ENCODE results near the gene HDHD3.
A peak's percentile ranks its signal among the peaks of the same experiment; 100 is the strongest.

Gene HDHD3

GRCh38 chr9:113363336-113363735 lies 13.4 kb downstream of the HDHD3 start:
- DNase-seq (ENCODE audit: low read depth in 2 of 2), result no peak

DNA sequence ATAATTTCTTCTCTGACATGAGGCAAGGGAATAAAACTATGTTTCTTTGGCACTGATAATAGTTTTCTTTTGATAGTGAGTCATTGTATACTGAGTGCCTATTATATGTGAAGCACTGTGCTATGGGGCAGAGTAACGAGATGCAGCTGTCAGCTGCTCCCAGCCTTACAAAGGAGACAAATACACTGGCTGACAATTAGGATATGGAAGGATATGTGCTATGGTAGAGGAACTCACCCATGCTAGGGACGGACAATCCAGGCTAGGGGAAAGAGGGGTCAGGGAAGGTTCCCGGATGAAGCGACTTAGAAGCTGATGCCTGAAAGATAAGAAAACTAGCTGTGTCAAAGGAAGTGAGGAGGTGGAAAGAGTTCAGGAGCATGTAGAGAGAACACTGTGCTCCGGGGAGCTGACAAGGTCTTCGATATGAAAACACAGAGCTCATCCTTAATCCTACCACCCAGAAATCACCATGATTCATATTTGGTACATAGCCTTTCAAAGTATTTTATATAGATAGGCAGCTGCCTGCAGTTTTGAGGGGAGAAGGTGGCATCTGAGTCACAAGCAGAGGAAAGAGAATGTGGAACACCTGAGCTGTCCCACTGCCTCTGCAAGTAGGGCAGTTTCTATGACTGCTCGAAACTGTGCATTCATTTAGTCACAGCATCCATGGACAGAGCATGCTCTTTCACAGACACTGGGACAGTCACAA lies 15.3 kb downstream of the HDHD3 start:
- DNase-seq (ENCODE audit: low read depth in 2 of 2), result no peak

GRCh38 chr9:113360242-113360842 lies 16.4 kb downstream of the HDHD3 start:
- DNase-seq (ENCODE audit: low read depth in 2 of 2), result no peak

- DNase-seq (ENCODE audit: low read depth in 2 of 2), result no peak
These were observed 17.4 kb downstream of the HDHD3 start for GRCh38 chr9:113359385-113359784.

- DNase-seq (ENCODE audit: low read depth in 2 of 2), result no peak
These were observed 20.0 kb downstream of the HDHD3 start for GRCh38 chr9:113356686-113357292.

- DNase-seq (ENCODE audit: low read depth in 2 of 2), result no peak
These were observed 21.7 kb downstream of the HDHD3 start for GRCh38 chr9:113355040-113355596.

DNA sequence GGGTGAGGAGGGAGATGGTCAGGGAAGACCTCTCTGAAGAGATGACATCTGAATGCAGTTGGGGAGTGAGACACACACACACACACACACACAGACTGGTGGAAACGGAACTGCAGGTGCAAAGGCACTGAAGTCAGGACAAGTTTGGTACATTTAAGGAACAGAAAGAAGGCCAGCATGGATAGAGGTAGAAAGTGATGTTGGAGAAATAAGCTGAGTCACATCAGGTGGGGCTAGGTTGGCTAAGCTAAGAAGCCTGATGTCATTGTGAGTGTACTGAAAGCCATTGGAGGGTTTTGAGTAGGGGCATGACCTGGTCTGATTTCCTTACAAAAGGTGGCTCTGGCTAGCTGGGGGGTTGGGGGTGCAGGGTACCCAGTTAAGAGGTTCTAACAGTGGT lies 24.4 kb downstream of the HDHD3 start:
- no peak for DNase-seq (ENCODE audit: low read depth in 2 of 2)

GRCh38 chr9:113352006-113352405 lies 24.8 kb downstream of the HDHD3 start:
- DNase-seq (ENCODE audit: low read depth in 2 of 2), result no peak

GRCh38 chr9:113350937-113351336 lies 25.8 kb downstream of the HDHD3 start:
- no peak for DNase-seq (ENCODE audit: low read depth in 2 of 2)

- no peak for DNase-seq (ENCODE audit: low read depth in 2 of 2)
These were observed 26.6 kb downstream of the HDHD3 start for GRCh38 chr9:113350107-113350661.

DNA sequence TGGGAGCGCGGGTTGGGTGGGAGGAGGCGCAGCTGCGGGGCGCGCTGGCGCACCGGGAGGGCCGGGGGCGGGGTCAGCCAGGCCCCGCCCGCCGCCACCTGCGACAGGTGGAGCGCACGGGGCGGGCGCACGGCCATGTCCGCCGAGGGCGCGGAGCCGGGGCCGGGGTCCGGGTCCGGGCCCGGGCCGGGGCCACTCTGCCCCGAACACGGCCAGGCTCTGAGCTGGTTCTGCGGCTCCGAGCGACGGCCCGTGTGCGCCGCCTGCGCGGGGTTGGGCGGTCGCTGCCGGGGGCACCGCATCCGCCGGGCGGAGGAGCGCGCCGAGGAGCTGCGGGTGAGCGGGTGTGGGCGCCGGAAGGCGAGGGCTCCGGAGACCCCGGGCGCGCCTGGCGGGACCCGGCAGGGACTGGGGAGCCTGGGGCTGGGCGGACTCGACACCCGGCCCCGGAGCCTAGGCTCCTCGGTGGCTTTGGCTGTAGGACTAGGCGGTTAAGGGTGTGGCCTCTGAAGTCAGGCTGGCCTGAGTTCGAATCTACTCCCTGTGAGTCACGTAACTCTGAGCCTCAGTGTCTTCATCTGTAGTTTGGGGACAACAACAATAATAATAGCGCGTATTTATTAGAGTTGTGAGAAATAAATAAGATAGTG lies 27.2 kb downstream of the HDHD3 start, which contains the start of gene BSPRY:
TSS of gene BSPRY (plus strand) at position 97 of the 650 bp plus-strand sequence. CDS start at position 136, 39 bp downstream.
- no peak for DNase-seq (ENCODE audit: low read depth in 2 of 2)

DNA sequence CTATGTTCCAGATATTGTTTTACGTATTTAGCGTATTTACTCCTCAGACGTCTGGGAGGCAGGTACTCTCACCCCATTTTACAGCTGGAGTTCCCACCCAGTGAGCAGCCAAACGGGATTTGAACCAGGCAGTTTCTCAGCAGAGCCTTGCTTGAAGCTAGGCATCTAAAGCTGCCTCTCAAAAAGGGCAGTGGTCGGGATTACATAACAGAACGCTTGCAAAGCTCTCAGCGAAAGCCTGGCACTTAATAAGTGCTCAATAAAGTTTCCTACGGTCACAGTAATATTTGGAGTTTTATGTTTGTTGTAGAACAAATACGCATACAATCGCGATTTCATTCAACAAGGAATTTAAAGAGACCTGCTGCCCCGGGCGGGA lies 27.7 kb downstream of the HDHD3 start:
- no peak for DNase-seq (ENCODE audit: low read depth in 2 of 2)

DNA sequence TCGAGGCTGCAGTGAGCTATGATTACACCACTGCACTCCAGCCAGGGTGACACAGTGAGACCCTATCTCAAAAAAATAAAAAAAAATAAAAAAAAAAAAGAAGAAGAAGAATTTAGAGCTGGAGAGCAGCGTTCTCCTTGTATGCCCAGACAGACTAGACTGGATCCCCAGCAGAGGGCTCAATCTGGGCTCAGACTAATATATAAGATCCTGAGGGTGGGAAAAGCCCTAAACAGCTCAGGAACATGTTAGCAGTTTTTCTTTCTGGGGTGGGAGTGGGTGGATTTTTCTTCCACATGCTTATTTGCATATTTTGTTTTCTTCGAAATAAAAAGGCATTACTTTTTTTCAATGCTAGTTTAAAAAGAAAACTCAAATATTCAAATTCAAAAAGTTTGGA lies 28.3 kb downstream of the HDHD3 start:
- DNase-seq (ENCODE audit: low read depth in 2 of 2), result no peak

GRCh38 chr9:113345671-113346070 lies 31.1 kb downstream of the HDHD3 start:
- no peak for DNase-seq (ENCODE audit: low read depth in 2 of 2)

DNA sequence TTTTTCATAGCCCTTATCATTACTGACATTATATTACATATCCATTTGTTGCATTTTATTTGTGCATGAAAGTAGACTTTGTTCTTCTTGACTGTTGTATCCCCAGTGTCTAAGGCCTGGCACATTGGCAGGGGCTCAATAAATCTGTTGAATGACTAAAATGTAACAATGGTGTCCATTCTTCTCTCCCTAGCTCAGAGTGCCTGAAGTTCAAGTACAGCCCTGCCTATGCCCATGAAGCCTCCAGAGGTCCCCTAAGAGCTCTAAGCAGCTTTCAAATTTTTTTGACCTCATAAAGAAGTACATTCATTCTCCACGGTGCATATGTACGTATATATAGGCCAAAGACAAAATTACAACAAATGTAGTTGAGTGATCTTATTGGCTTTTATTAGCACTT lies 31.6 kb downstream of the HDHD3 start:
- no peak for DNase-seq (ENCODE audit: low read depth in 2 of 2)

GRCh38 chr9:113343732-113344231 lies 33.0 kb downstream of the HDHD3 start:
- DNase-seq (ENCODE audit: low read depth in 2 of 2), result no peak

- DNase-seq (ENCODE audit: low read depth in 2 of 2), result no peak
These were observed 34.9 kb downstream of the HDHD3 start for GRCh38 chr9:113341712-113342410.

- peak; percentile 59 to 60 for DNase-seq (ENCODE audit: low read depth in 2 of 2)
These were observed 36.6 kb downstream of the HDHD3 start, which contains the start of gene WDR31 for GRCh38 chr9:113340011-113340699. WDR31 (minus strand) TSS chr9:113340275; CDS start chr9:113332022, 8,253 bp downstream.

DNA sequence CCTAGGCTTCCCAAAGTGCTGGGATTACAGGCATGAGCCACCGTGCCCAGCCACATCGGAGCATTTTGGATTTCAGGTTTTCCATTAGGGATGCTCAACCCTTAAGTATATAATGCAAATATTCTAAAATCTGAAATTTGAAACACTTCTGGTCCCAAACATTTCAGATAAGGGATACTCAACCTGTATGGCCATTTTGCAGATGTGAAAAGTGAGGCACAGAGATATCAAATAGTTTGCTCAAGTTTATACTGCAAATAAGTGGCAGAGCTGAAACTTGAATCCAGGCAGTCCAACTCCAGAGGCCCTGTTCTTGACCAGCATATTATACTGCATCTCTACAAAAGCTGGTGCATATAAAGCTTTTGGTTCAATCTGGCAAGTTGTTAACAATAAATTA lies 39.1 kb downstream of the HDHD3 start:
- DNase-seq (ENCODE audit: low read depth in 2 of 2), result no peak

DNA sequence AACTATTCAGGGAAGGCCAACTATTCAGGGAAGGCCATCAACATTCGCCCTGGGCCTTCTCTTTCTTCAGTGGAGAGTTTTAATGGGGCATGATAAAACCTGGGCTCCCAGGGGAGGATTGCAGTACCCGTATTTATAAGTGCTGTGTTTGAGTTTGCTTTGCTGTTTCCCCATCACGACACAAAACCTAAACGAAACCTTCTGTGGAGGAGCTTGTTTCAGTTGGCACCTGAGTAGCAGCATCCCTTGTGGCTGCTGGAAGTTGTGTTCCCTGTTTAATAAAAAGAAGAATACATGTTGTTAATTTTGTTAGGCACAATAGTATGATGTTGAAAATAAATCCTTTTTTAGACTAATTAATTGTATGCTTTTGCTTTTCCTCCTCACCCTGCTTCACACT lies 45.0 kb downstream of the HDHD3 start:
- DNase-seq (ENCODE audit: low read depth in 2 of 2), result no peak

Measured in activated CD8-positive, alpha-beta memory T cell treated with anti-CD3 and anti-CD28 coated beads for 4 hours (primary cell).